ENCODE results near the gene METTL9. TPM values are rescaled to one million over a fixed set of nuclear protein-coding genes. Genes with fewer than 3 reads are reported as not detected.
A peak's percentile ranks its signal among the peaks of the same experiment; 100 is the strongest.
"Not testable (repeated sequence)": the region's sequence is repeated elsewhere in the genome, so short reads cannot be mapped to it uniquely, and the experiment has no call there.

Gene METTL9
- polyA plus RNA-seq, 1 experiment: 46.3 TPM

DNA sequence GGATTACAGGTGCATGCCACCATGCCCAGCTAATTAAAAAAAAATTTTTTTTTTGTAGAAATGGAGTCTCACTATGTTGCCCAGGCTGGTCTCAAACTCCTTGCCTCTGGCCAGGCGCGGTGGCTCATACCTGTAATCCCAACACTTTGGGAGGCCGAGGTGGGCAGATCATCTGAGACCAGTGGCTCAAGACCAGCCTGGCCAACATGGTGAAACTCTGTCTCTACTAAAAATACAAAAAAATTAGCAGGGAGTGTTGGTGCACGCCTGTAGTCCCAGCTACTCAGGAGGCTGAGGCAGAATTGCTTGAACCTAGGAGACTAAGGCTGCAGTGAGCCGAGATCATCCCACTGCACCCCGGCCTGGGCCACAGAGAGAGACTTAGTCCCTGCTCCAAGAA, 19.2 kb upstream of the METTL9 start:
- CTCF ChIA-PET: interaction anchor here (0.8 to 1.3 kb wide), 4 partner anchors 10 to 129 kb away, joined by 3 to 4 read pairs (median 3); no protein-coding TSS in a partner anchor
- H3K27me3 ChIP-seq (ENCODE audit: control insufficient read depth, insufficient read depth, low read length); DNase-seq (ENCODE audit: low read depth); H3K36me3 ChIP-seq (ENCODE audit: control insufficient read depth, insufficient read depth, low read length); H3K4me3 ChIP-seq (ENCODE audit: low read depth, low read length); POLR2A ChIA-PET: not testable (repeated sequence)

DNA sequence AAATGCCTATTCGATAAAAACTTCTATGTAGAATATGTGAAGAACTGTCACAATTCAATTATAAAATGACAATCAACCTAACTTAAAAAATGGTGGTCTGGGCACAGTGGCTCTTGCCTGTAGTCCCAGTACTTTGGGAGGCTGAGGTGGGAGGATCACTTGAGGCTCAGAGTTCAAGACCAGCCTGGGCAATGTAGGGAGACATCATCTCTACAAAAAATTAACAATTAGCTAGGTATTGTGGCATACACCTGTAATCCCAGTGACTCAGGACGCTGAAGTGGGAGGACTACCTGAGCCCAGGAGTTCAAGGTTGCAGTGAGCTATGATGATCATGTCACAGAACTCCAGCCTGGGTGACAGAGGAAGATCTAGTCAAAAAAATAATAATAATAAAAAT, 18.6 kb upstream of the METTL9 start:
- H3K4me3 ChIP-seq (ENCODE audit: low read depth, low read length): no peak overlapping the region
- ChIA-PET CTCF (interaction anchor here (1.2 kb wide), 1 partner anchor 128 kb away, joined by 3 read pairs; no protein-coding TSS in a partner anchor), POLR2A (no interaction called here)
- H3K36me3 ChIP-seq (ENCODE audit: control insufficient read depth, insufficient read depth, low read length): no peaks in the 10 kb centered on the region
- peaks cover 2% of the 10 kb centered on the region; the same call in 1 of the 2 replicates for H3K27me3 ChIP-seq (ENCODE audit: control insufficient read depth, insufficient read depth, low read length)
- TF ChIP-seq, protein P1, sequence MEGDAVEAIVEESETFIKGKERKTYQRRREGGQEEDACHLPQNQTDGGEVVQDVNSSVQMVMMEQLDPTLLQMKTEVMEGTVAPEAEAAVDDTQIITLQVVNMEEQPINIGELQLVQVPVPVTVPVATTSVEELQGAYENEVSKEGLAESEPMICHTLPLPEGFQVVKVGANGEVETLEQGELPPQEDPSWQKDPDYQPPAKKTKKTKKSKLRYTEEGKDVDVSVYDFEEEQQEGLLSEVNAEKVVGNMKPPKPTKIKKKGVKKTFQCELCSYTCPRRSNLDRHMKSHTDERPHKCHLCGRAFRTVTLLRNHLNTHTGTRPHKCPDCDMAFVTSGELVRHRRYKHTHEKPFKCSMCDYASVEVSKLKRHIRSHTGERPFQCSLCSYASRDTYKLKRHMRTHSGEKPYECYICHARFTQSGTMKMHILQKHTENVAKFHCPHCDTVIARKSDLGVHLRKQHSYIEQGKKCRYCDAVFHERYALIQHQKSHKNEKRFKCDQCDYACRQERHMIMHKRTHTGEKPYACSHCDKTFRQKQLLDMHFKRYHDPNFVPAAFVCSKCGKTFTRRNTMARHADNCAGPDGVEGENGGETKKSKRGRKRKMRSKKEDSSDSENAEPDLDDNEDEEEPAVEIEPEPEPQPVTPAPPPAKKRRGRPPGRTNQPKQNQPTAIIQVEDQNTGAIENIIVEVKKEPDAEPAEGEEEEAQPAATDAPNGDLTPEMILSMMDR (IDR thresholded peaks at IDR 0.05; ENCODE audit: insufficient read depth, low read depth, low read length): no peak
- no peak for DNase-seq (ENCODE audit: low read depth)

DNA sequence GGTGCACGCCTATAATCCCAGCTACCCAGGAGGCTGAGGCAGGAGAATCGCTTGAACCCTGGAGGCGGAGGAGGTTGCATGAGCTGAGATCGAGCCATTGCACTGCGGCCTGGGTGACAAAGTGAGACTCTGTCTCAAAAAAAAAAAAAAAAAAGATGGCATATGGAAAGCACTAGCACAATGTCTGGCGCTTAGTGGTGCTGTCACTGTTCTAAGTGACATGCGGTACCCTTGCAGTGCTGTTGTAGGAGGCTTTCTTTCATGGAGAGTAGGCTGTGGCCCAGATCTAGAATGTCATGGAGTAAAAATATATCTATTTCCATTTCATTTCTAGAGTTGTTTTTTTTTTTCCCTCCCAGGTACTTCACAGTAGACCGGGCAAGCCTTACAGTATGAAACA, 14.6 kb upstream of the METTL9 start:
- POLR2A ChIA-PET: interaction anchor here (0.6 kb wide), 1 partner anchor 14 kb away, joined by 6 read pairs; no protein-coding TSS in a partner anchor
- TF ChIP-seq, protein P1 (IDR thresholded peaks at IDR 0.05; ENCODE audit: insufficient read depth, low read depth, low read length): no peak
- H3K27me3 ChIP-seq (ENCODE audit: control insufficient read depth, insufficient read depth, low read length): no peaks in the 10 kb centered on the region
- DNase-seq (ENCODE audit: low read depth): no peak
- no peak overlapping the region for H3K4me3 ChIP-seq (ENCODE audit: low read depth, low read length)
- CTCF ChIA-PET: interaction anchor here (0.6 to 6.1 kb wide), 21 partner anchors 9 to 1546 kb away, joined by 3 to 64 read pairs (median 5); no protein-coding TSS in a partner anchor
- H3K36me3 ChIP-seq (ENCODE audit: control insufficient read depth, insufficient read depth, low read length): no peaks in the 10 kb centered on the region

DNA sequence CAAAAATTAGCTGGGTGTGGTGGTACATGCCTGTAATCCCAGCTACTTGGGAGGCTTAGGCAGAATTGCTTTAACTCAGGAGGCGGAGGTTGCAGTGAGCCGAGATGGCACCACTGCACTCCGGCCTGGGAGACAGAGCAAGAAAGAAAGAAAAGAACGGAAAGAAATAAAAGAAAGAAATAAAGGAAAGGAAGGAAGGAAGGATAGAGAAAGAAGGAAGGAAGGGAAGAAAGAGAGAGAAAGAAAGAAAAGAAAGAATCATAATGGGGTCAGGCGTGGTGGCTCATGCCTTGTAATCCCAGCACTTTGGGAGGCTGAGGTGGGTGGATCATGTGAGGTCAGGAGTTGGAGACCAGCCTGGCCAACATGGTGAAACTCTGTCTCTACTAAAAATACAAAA, 10.8 kb upstream of the METTL9 start:
- CTCF ChIA-PET: interaction anchor here (0.7 kb wide), 1 partner anchor 41 kb away, joined by 4 read pairs; no protein-coding TSS in a partner anchor
- DNase-seq (ENCODE audit: low read depth); H3K27me3 ChIP-seq (ENCODE audit: control insufficient read depth, insufficient read depth, low read length); POLR2A ChIA-PET; H3K36me3 ChIP-seq (ENCODE audit: control insufficient read depth, insufficient read depth, low read length); H3K4me3 ChIP-seq (ENCODE audit: low read depth, low read length): not testable (repeated sequence)

DNA sequence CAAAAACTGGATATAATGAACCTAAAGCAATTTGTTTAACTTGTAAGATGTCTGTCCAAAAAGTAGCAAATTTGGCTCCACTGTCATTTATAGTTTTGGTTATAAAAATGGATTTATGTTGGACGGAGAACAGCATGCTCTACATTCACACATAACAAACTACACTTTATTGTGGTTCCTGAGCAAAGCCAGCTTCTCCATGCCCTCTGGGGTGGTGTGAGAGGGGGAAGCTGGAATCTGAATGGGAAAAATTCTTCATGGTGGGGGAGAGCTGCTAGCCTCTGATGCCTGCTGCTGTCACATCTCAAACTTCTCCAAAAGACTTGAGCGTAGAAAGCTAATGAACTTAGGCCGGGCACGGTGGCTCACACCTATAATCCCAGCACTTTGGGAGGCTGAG, 9.8 kb upstream of the METTL9 start:
- H3K36me3 ChIP-seq (ENCODE audit: control insufficient read depth, insufficient read depth, low read length): no peaks in the 10 kb centered on the region
- no peak for DNase-seq (ENCODE audit: low read depth)
- no peak overlapping the region for H3K4me3 ChIP-seq (ENCODE audit: low read depth, low read length)
- H3K27me3 ChIP-seq (ENCODE audit: control insufficient read depth, insufficient read depth, low read length): no peaks in the 10 kb centered on the region
- TF ChIP-seq, protein P1 (IDR thresholded peaks at IDR 0.05; ENCODE audit: insufficient read depth, low read depth, low read length): no peak
- ChIA-PET POLR2A (no interaction called here), CTCF (interaction anchor here (1.4 to 1.7 kb wide), 3 partner anchors 49 to 68 kb away, joined by 5 to 7 read pairs (median 6); no protein-coding TSS in a partner anchor)

DNA sequence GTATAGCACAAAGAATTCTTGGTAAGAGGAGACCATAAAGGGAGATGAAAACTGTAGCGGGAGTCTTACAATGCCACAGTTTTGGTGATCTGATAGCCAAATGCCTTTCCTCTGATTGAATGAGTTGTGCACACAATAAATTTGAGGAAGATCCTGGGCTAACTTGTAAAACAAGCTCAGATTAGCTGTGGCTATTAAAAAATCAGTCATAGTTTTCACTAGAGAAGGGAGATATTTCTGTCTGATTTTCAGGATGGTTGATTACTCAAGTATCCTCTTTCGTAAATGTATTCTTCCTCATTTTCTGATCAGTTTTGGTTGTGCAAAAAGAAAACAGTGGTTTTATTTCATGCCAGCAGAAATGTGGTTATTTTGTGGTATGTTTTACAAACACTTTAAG, 9.1 kb upstream of the METTL9 start:
- no peak overlapping the region for H3K4me3 ChIP-seq (ENCODE audit: low read depth, low read length)
- ChIA-PET POLR2A (interaction anchor here (0.6 kb wide), 1 partner anchor 74 kb away, joined by 6 read pairs; the partner anchor contains the start of gene OTOA), CTCF (interaction anchor here (1.2 to 1.7 kb wide), 4 partner anchors 48 to 67 kb away, joined by 3 to 7 read pairs (median 6); no protein-coding TSS in a partner anchor)
- no peaks in the 10 kb centered on the region for H3K27me3 ChIP-seq (ENCODE audit: control insufficient read depth, insufficient read depth, low read length)
- TF ChIP-seq, protein P1 (IDR thresholded peaks at IDR 0.05; ENCODE audit: insufficient read depth, low read depth, low read length): no peak
- no peaks in the 10 kb centered on the region for H3K36me3 ChIP-seq (ENCODE audit: control insufficient read depth, insufficient read depth, low read length)
- peak; percentile 27 for DNase-seq (ENCODE audit: low read depth)
